Tibial nerve (tissue), 4 donors: ENCODE measurements around the gene ANKMY2. TPM values are rescaled to one million over a fixed set of nuclear protein-coding genes. Genes with fewer than 3 reads are reported as not detected.

ENCODE experiments used
- DNase-seq, 2 donors: peaks; one replicate each; pipeline ENCODE4 v3.0.0-alpha.2; 2019; ENCODE audit warnings: low spot score in 2 of 2
- H3K27ac ChIP-seq, 4 donors: fragments of 200-600 bp; sonication (generic) in 3 of 4; one replicate each; pipeline ENCODE4 v1.5.1; 2017 to 2019; ENCODE audit warnings: mild to moderate bottlenecking in 1 of 4
- H3K27me3 ChIP-seq, 2 donors: fragments of 200-600 bp; sonication (generic) in 1 of 2; one replicate each; pipeline versions ENCODE4 v1.5.1 to v1.6.0; 2017 to 2019
- H3K36me3 ChIP-seq, 3 donors: fragments of 200-600 bp; sonication (generic); one replicate each; pipeline ENCODE4 v1.5.1; 2018 to 2019
- H3K4me1 ChIP-seq, 4 donors: fragments of 200-600 bp; sonication (generic) in 3 of 4; one replicate each; pipeline ENCODE4 v1.5.1; 2017 to 2019
- H3K4me3 ChIP-seq, 4 donors: fragments of 200-600 bp; sonication (generic) in 3 of 4; one replicate each; pipeline ENCODE4 v1.5.1; 2017 to 2019; ENCODE audit warnings: mild to moderate bottlenecking in 1 of 4, moderate library complexity in 1 of 4
- H3K9me3 ChIP-seq, 4 donors: fragments of 200-600 bp; sonication (generic) in 3 of 4; one replicate each; pipeline ENCODE4 v1.5.1; 2017 to 2019
- CTCF ChIP-seq, 5 experiments: fragments of 200-600 bp in 3 of 5; fragments of 450-650 bp in 2 of 5; sonication (generic) in 3 of 5; IDR thresholded peaks; one replicate each; pipeline ENCODE4 v1.5.1; 2016 to 2019; ENCODE audit warnings: antibody characterized with exemption in 5 of 5, mild to moderate bottlenecking in 3 of 5, moderate library complexity in 2 of 5
- EP300 ChIP-seq, 2 donors: sonication (generic); formaldehyde crosslinking; IDR thresholded peaks; one replicate each; pipeline ENCODE4 v1.6.1; 2017; ENCODE audit warnings: antibody characterized with exemption in 2 of 2, mild to moderate bottlenecking in 1 of 2
- POLR2A ChIP-seq, 2 donors: fragments of 450-650 bp; IDR thresholded peaks; one replicate each; pipeline ENCODE4 v1.6.1; 2017; ENCODE audit warnings: antibody characterized with exemption in 2 of 2, mild to moderate bottlenecking in 2 of 2, moderate library complexity in 2 of 2
- WGBS, 2 donors: methylation state at CpG; one replicate each; pipeline ENCODE4 v1.1.5; 2018; 5-methylcytosine and 5-hydroxymethylcytosine counted together
- total RNA-seq, 4 donors: library from RNA; depleted of rRNA; stranded (reverse); fragments of >200 nt; gene quantifications; one replicate each; pipeline ENCODE4 v1.1.0, GENCODE V29; 2016

The ANKMY2 gene
- total RNA-seq, 4 donors from 2014 or later: 10.0 to 15.3 (median 13.7) TPM

GRCh38 chr7:16675277-16675676 is 29.7 kb upstream of the ANKMY2 start:
- H3K27ac ChIP-seq: no peak overlapping the region
- H3K9me3 ChIP-seq: no peaks in the 10 kb centered on the region
- no peak for TF ChIP-seq EP300 (IDR thresholded peaks at IDR 0.05)
- no peak for TF ChIP-seq POLR2A (IDR thresholded peaks at IDR 0.05)
- no peak for TF ChIP-seq CTCF (IDR thresholded peaks at IDR 0.05)
- no peak overlapping the region for H3K4me3 ChIP-seq
- H3K4me1 ChIP-seq: peaks cover 0 to under 1% (median 0%) of the 10 kb centered on the region in 4 donors
- no peak for DNase-seq
- no peaks in the 10 kb centered on the region for H3K27me3 ChIP-seq
- 94 to 95% methylated on average over 3 of the region's 3 CpGs for WGBS, 2 donors
- peaks cover 0 to 51% (median 0%) of the 10 kb centered on the region in 3 donors for H3K36me3 ChIP-seq

GRCh38 chr7:16671811-16672210 is 26.3 kb upstream of the ANKMY2 start:
- H3K27ac ChIP-seq: peak overlapping the region in 2 of 4 donors; percentile 29 to 82
- peaks cover 0 to 26% (median 10%) of the 10 kb centered on the region in 4 donors for H3K4me1 ChIP-seq
- TF ChIP-seq EP300 (IDR thresholded peaks at IDR 0.05) (no peak), CTCF (IDR thresholded peaks at IDR 0.05) (no peak), POLR2A (IDR thresholded peaks at IDR 0.05) (no peak)
- no peak overlapping the region for H3K4me3 ChIP-seq
- H3K27me3 ChIP-seq: no peaks in the 10 kb centered on the region
- WGBS, 2 donors: 76 to 82% methylated on average over 3 of the region's 3 CpGs
- DNase-seq: no peak
- peaks cover 0 to 29% (median 0%) of the 10 kb centered on the region in 3 donors for H3K36me3 ChIP-seq
- H3K9me3 ChIP-seq: no peaks in the 10 kb centered on the region

- no peak for DNase-seq
- Histone ChIP-seq H3K27ac (peak overlapping the region in 2 of 4 donors; percentile 80 to 82), H3K27me3 (no peaks in the 10 kb centered on the region), H3K4me1 (peaks cover 0 to 26% (median 10%) of the 10 kb centered on the region in 4 donors), H3K36me3 (peaks cover 0 to 28% (median 0%) of the 10 kb centered on the region in 3 donors), H3K4me3 (no peak overlapping the region), H3K9me3 (no peaks in the 10 kb centered on the region)
- TF ChIP-seq EP300 (IDR thresholded peaks at IDR 0.05) (peak in 1 of 2 donors; percentile 11), POLR2A (IDR thresholded peaks at IDR 0.05) (no peak), CTCF (IDR thresholded peaks at IDR 0.05) (no peak)
- WGBS, 2 donors: 58 to 63% methylated on average over 4 of the region's 4 CpGs
Measured at GRCh38 chr7:16670731-16671344, 25.3 kb upstream of the ANKMY2 start.

GRCh38 chr7:16670021-16670420 is 24.5 kb upstream of the ANKMY2 start:
- Histone ChIP-seq H3K9me3 (no peaks in the 10 kb centered on the region), H3K4me3 (no peak overlapping the region), H3K27ac (peak overlapping the region in 2 of 4 donors; percentile 80 to 82), H3K4me1 (peaks cover 0 to 26% (median 10%) of the 10 kb centered on the region in 4 donors), H3K36me3 (peaks cover 0 to 19% (median 0%) of the 10 kb centered on the region in 3 donors), H3K27me3 (no peaks in the 10 kb centered on the region)
- 27 to 30% methylated on average over 1 of the region's 1 CpG for WGBS, 2 donors
- no peak for TF ChIP-seq POLR2A (IDR thresholded peaks at IDR 0.05)
- TF ChIP-seq CTCF (IDR thresholded peaks at IDR 0.05): no peak
- TF ChIP-seq EP300 (IDR thresholded peaks at IDR 0.05): no peak
- no peak for DNase-seq

- peak overlapping the region in 2 of 4 donors; percentile 80 to 82 for H3K27ac ChIP-seq
Measured at GRCh38 chr7:16669581-16669980, 24.0 kb upstream of the ANKMY2 start.

More at GRCh38 chr7:16669581-16669980, 24.0 kb upstream of the ANKMY2 start:
- TF ChIP-seq POLR2A (IDR thresholded peaks at IDR 0.05) (no peak), EP300 (IDR thresholded peaks at IDR 0.05) (no peak), CTCF (IDR thresholded peaks at IDR 0.05) (no peak)
- no peak for DNase-seq
- H3K4me3 ChIP-seq: no peak overlapping the region
- no peaks in the 10 kb centered on the region for H3K27me3 ChIP-seq
- 75 to 79% methylated on average over 2 of the region's 2 CpGs for WGBS, 2 donors
- H3K9me3 ChIP-seq: no peaks in the 10 kb centered on the region
- H3K4me1 ChIP-seq: peaks cover 0 to 26% (median 10%) of the 10 kb centered on the region in 4 donors
- peaks cover 0 to 15% (median 0%) of the 10 kb centered on the region in 3 donors for H3K36me3 ChIP-seq
